Measurements from ENCODE around the gene C15orf40.
"Not testable (repeated sequence)": the region's sequence is repeated elsewhere in the genome, so short reads cannot be mapped to it uniquely, and the experiment has no call there.

The C15orf40 gene

GRCh38 chr15:82950746-82951370, 60.6 kb downstream of the C15orf40 start:
- DNase-seq = peak; percentile 1

- no peak for DNase-seq
These were observed 61.1 kb downstream of the C15orf40 start for GRCh38 chr15:82950295-82950694.

- no peak for DNase-seq
These were observed 65.2 kb downstream of the C15orf40 start for GRCh38 chr15:82946155-82946701.

- DNase-seq = no peak
These were observed 66.1 kb downstream of the C15orf40 start for GRCh38 chr15:82945326-82945725.

GRCh38 chr15:82944821-82945220, 66.6 kb downstream of the C15orf40 start:
- no peak for DNase-seq

GRCh38 chr15:82944056-82944455, 67.4 kb downstream of the C15orf40 start:
- DNase-seq = no peak

GRCh38 chr15:82943176-82943575, 68.3 kb downstream of the C15orf40 start:
- DNase-seq = no peak

- DNase-seq = no peak
These were observed 68.7 kb downstream of the C15orf40 start for GRCh38 chr15:82942691-82943090.

GRCh38 chr15:82939678-82940077, 71.8 kb downstream of the C15orf40 start:
- not testable (repeated sequence) for DNase-seq
